Activated naive CD8-positive, alpha-beta T cell treated with anti-CD3 and anti-CD28 coated beads, Interleukin-2, amount 50 U/mL, for 24 hours (primary cell): ENCODE measurements around the gene LYZL4.

Source experiments
- ATAC-seq: fragments of 150-1000 bp; cut with Tn5 transposase; one replicate; pipeline ENCODE4 v1.10.0; 2021
- DNase-seq: peaks from one replicate; pipeline ENCODE4 v3.0.0; 2021
- H3K27ac Mint-ChIP-seq: one replicate; pipeline ENCODE4 v1.8.0; 2021; ENCODE audit warnings: mild to moderate bottlenecking, mixed read lengths
- H3K27me3 Mint-ChIP-seq: one replicate; pipeline ENCODE4 v1.8.0; 2021; ENCODE audit warnings: mixed read lengths
- H3K36me3 Mint-ChIP-seq: one replicate; pipeline ENCODE4 v1.8.0; 2021; ENCODE audit warnings: low read depth, mixed read lengths
- H3K4me1 Mint-ChIP-seq: one replicate; pipeline ENCODE4 v1.8.0; 2021; ENCODE audit warnings: mixed read lengths
- H3K4me3 Mint-ChIP-seq: one replicate; pipeline ENCODE4 v1.8.0; 2021; ENCODE audit warnings: mild to moderate bottlenecking, moderate library complexity, mixed read lengths
- H3K9me3 Mint-ChIP-seq: one replicate; pipeline ENCODE4 v1.8.0; 2021; ENCODE audit warnings: mixed read lengths

Gene LYZL4

GRCh38 chr3:42410370-42411131, at the start of gene LYZL4:
LYZL4 (minus strand) TSS chr3:42410610; CDS start chr3:42407251, 3,359 bp downstream.
- Mint-ChIP-seq H3K36me3 (no peaks in the 10 kb centered on the region), H3K9me3 (no peaks in the 10 kb centered on the region), H3K4me3 (no peak within 1 kb of the TSS), H3K27ac (no peak within 1 kb of the TSS), H3K4me1 (peaks cover 3% of the 10 kb centered on the region), H3K27me3 (peaks cover 5% of the 10 kb centered on the region)
- ATAC-seq (no peak), DNase-seq (no peak)

DNA sequence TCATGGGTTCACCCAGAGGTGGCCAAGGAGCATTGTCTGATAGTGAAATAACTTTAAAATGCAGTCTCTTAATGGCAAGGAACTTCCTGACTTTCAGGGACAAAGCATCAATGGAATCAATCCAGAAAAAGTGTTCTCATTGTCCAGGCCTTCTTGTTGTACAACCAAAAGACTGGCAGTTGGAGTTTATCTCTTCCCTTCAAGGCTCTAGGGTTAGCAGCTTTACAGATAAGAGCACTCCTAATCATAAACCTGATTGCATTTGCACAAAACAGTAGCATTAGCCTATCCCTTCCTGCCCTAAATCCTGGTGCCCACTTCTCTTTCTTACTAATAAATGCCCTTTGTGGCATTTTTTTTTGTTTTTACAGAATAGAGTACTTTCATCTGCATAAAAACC, 48.7 kb upstream of the LYZL4 start:
- DNase-seq (no peak), ATAC-seq (no peak)
- H3K36me3 Mint-ChIP-seq, result no peaks in the 10 kb centered on the region

GRCh38 chr3:42456211-42456610, 45.8 kb upstream of the LYZL4 start:
- no peak for ATAC-seq
- Mint-ChIP-seq H3K27me3 (peaks cover 5% of the 10 kb centered on the region), H3K36me3 (no peaks in the 10 kb centered on the region), H3K4me1 (no peaks in the 10 kb centered on the region), H3K4me3 (no peak overlapping the region), H3K27ac (no peak overlapping the region), H3K9me3 (no peaks in the 10 kb centered on the region)
- no peak for DNase-seq

More for the DNA sequence above, 48.7 kb upstream of the LYZL4 start:
- Mint-ChIP-seq H3K9me3 (no peaks in the 10 kb centered on the region), H3K27ac (no peak overlapping the region), H3K27me3 (peaks cover 7% of the 10 kb centered on the region), H3K4me3 (no peak overlapping the region), H3K4me1 (no peaks in the 10 kb centered on the region)

- H3K36me3 Mint-ChIP-seq, result no peaks in the 10 kb centered on the region
- no peak overlapping the region for H3K27ac Mint-ChIP-seq
- no peaks in the 10 kb centered on the region for H3K9me3 Mint-ChIP-seq
- no peak overlapping the region for H3K4me3 Mint-ChIP-seq
- no peak for DNase-seq
- ATAC-seq, result no peak
- H3K27me3 Mint-ChIP-seq, result peaks cover 2% of the 10 kb centered on the region
- H3K4me1 Mint-ChIP-seq, result no peaks in the 10 kb centered on the region
Measured at GRCh38 chr3:42451546-42452230, 41.3 kb upstream of the LYZL4 start.

DNA sequence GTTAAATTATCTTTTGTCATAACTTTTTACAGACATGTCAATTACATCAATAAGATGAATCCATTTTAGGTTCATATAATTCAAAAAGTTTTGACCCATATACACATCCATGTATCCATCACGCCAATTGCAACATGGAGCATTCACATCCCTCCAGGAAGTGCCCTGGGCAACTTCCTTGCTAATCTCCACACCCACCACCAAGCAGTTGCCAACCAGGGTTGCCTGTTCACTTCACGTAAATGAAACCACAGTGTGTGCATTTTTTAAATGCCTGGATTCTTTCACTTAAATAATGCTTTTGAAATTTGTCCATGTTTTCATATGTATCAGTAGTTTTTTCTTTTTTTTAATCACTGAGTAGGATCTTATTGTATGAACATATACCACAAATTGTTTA, 40.7 kb upstream of the LYZL4 start:
- Mint-ChIP-seq H3K4me1 (no peaks in the 10 kb centered on the region), H3K9me3 (no peaks in the 10 kb centered on the region), H3K27ac (no peak overlapping the region), H3K27me3 (peaks cover 1% of the 10 kb centered on the region), H3K4me3 (no peak overlapping the region), H3K36me3 (no peaks in the 10 kb centered on the region)
- no peak for ATAC-seq
- DNase-seq, result no peak

DNA sequence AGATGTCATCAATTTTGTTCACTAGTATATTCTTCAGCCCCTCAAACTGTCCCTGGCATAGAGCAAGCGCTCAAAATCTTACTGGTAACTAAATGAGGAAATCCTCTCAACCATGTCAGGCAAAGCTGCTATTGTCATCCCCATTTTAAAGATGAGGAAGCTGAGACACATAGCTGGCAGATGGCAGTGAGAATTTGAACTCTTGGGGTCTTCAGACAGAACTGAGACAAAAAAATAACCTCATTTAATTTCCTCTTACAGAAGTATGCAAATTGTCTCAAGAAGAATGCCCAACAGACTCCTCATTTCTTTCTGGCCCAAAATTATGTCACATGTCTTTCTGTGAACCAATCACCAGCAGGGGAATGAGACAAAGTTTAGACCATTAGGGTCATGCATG, 40.2 kb upstream of the LYZL4 start:
- DNase-seq (no peak), ATAC-seq (no peak)
- Mint-ChIP-seq H3K4me3 (no peak overlapping the region), H3K36me3 (no peaks in the 10 kb centered on the region), H3K4me1 (no peaks in the 10 kb centered on the region), H3K27me3 (peaks cover 1% of the 10 kb centered on the region), H3K9me3 (no peaks in the 10 kb centered on the region), H3K27ac (no peak overlapping the region)

GRCh38 chr3:42447481-42447880, 37.1 kb upstream of the LYZL4 start:
- Mint-ChIP-seq H3K36me3 (no peaks in the 10 kb centered on the region), H3K4me3 (no peak overlapping the region), H3K9me3 (no peaks in the 10 kb centered on the region), H3K27ac (no peak overlapping the region), H3K4me1 (no peaks in the 10 kb centered on the region), H3K27me3 (peaks cover 7% of the 10 kb centered on the region)
- ATAC-seq (no peak), DNase-seq (no peak)

- H3K9me3 Mint-ChIP-seq, result no peaks in the 10 kb centered on the region
- ATAC-seq (no peak), DNase-seq (no peak)
- no peak overlapping the region for H3K4me3 Mint-ChIP-seq
- no peaks in the 10 kb centered on the region for H3K4me1 Mint-ChIP-seq
- H3K27ac Mint-ChIP-seq, result no peak overlapping the region
- no peaks in the 10 kb centered on the region for H3K36me3 Mint-ChIP-seq
- H3K27me3 Mint-ChIP-seq, result peaks cover 7% of the 10 kb centered on the region
Measured at GRCh38 chr3:42446111-42447050, 36.0 kb upstream of the LYZL4 start.

DNA sequence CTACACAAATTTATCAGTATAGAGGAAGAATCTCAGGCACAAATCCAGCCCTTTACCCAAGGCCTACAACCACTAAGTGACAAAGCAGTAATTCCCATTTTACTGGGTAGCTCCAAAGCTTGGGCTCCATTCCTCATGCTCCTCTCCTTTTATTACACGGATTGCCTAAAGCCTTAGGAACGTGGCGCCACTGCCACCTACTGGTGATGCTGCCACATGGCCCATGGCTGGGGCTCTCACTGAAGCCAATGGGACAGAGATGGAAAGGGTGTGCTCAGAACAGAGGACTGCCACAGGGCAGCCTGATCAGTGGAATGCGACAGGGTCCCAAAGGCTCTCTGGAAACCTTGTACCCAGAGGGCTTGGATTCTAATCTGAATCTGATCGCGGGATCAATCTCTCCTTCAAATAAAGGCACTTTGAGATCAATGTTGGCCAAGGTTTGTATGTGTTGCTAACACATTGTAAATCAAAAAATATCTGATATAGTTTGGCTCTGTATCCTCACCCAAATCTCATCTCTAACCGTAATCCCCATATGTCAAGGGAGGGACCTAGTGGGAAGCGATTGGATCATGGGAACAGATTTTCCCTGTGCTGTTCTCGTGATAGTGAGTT, 33.5 kb upstream of the LYZL4 start:
- Mint-ChIP-seq H3K9me3 (no peaks in the 10 kb centered on the region), H3K36me3 (no peaks in the 10 kb centered on the region), H3K4me1 (no peaks in the 10 kb centered on the region), H3K4me3 (no peak overlapping the region), H3K27me3 (peaks cover 5% of the 10 kb centered on the region), H3K27ac (no peak overlapping the region)
- DNase-seq (peak; percentile 84), ATAC-seq (peak; percentile 91)

- Mint-ChIP-seq H3K9me3 (no peaks in the 10 kb centered on the region), H3K27me3 (peaks cover 5% of the 10 kb centered on the region), H3K4me3 (no peak overlapping the region), H3K27ac (no peak overlapping the region), H3K36me3 (no peaks in the 10 kb centered on the region), H3K4me1 (no peaks in the 10 kb centered on the region)
- no peak for ATAC-seq
- no peak for DNase-seq
Measured at GRCh38 chr3:42443292-42443691, 32.9 kb upstream of the LYZL4 start.

DNA sequence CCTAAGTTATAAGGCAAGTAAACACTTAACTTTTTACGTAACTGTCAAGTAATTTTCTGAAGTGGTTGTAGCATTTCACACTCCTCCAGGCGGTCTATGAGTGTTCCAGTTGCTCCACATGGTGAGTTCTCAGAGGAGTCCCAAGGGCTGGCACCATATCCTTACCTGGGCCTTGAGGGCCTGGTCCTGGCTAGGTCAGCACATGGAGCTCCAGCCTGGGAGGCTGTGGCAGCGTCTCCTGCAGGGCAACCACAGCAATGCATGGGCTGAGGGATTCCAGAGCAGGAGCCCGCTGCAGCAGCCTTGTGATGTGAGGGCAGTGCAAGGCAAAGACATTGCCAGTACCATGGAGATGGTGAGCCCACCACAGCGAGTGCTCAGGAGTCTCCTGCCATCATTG, 32.2 kb upstream of the LYZL4 start:
- no peak overlapping the region for H3K4me3 Mint-ChIP-seq
- H3K9me3 Mint-ChIP-seq, result no peaks in the 10 kb centered on the region
- H3K27me3 Mint-ChIP-seq, result peaks cover 5% of the 10 kb centered on the region
- no peak for DNase-seq
- no peak for ATAC-seq
- no peaks in the 10 kb centered on the region for H3K4me1 Mint-ChIP-seq
- H3K27ac Mint-ChIP-seq, result no peak overlapping the region
- no peaks in the 10 kb centered on the region for H3K36me3 Mint-ChIP-seq

DNA sequence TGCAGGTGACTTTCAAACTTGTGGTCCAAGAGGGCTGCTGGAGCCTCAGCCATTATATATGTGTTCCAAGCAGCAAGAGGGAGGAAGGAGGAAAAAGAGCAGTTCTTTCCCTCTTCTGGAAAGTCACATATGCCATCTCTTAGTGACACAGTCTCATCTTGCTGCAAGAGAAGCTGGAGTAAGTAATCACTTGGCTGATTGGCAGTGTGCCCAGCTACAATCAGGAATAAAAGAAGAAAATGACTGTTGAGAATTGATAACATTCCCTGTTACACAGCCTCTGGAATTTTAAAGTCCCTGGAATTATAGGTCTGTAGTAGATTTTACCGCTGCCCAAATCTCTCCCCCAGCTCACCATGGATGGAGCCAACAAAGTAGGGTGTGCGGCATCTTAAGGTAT, 31.4 kb upstream of the LYZL4 start:
- no peak for ATAC-seq
- no peak for DNase-seq
- Mint-ChIP-seq H3K4me1 (no peaks in the 10 kb centered on the region), H3K27me3 (peaks cover 5% of the 10 kb centered on the region), H3K9me3 (no peaks in the 10 kb centered on the region), H3K36me3 (no peaks in the 10 kb centered on the region), H3K27ac (no peak overlapping the region), H3K4me3 (no peak overlapping the region)

DNA sequence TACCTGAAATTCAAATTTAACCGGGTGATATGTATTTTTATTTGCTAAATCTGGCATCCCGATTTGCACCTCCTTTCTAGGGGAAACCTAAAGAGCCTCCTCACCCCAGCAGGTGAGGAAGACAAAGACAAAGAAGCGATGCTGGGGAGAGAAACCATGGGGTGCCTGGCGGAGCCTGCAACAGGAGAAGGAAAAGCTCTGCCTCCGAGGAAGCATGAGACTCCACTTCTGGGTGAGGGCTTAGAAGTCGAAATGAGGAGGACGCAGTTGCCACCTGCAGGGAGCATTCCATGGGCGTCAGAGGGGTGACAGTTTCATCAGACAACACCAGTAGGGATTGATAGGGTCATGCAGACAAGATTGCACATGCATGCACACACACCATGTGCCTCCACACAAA, 30.5 kb upstream of the LYZL4 start:
- DNase-seq (no peak), ATAC-seq (no peak)
- Mint-ChIP-seq H3K27me3 (peaks cover 5% of the 10 kb centered on the region), H3K36me3 (no peaks in the 10 kb centered on the region), H3K4me3 (no peak overlapping the region), H3K27ac (no peak overlapping the region), H3K9me3 (no peaks in the 10 kb centered on the region), H3K4me1 (no peaks in the 10 kb centered on the region)
